ENCODE results near the gene CREB5.
"Not testable (repeated sequence)": the region's sequence is repeated elsewhere in the genome, so short reads cannot be mapped to it uniquely, and the experiment has no call there.

CREB5 gene

GRCh38 chr7:28759475-28759971 lies 347.2 kb downstream of the CREB5 start:
- no peak for DNase-seq

- DNase-seq: no peak
Observed at GRCh38 chr7:28761505-28761904, 349.2 kb downstream of the CREB5 start.

DNA sequence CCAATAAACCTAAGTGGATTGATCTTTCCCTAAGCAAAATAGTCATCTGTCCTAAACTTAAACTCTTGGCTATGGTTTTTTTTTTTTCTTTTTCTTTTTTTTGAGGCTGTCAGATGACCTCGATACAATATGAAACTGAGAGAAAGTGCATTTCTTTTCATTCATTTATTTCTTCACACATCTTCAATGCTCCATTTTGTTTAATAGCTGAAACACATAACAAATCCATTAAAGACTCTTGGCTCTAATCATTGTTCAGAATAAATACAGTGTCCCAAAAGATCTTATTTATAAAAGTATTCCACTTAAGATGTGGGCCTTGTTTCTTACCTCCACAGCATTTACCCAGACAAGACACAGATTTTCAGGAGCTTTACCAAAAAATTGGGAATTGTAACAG lies 350.3 kb downstream of the CREB5 start:
- DNase-seq: no peak

DNA sequence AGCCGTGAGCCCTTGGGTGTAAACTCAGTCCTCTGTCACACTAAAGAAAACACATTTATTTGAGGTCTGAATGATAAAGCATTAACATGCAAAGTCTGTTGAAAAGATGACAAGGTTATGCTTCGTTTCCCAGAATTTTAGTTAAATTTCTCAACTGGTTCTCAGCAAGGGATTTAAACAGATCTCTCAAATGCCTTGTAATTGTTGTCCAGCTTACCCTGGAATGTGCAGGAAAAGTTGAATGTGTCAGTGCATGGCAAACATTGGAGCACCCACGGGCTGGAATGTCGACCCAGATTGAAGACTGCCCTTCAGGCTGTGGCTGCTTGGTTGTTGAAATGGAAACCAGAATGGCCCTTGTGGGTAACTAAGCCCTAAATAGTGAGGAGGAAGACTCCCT lies 354.0 kb downstream of the CREB5 start:
- no peak for DNase-seq

GRCh38 chr7:28767356-28767755 lies 355.0 kb downstream of the CREB5 start:
- DNase-seq: no peak

- DNase-seq: no peak
Observed at GRCh38 chr7:28768577-28769147, 356.3 kb downstream of the CREB5 start.

GRCh38 chr7:28771906-28772622 lies 359.7 kb downstream of the CREB5 start:
- DNase-seq: no peak

DNA sequence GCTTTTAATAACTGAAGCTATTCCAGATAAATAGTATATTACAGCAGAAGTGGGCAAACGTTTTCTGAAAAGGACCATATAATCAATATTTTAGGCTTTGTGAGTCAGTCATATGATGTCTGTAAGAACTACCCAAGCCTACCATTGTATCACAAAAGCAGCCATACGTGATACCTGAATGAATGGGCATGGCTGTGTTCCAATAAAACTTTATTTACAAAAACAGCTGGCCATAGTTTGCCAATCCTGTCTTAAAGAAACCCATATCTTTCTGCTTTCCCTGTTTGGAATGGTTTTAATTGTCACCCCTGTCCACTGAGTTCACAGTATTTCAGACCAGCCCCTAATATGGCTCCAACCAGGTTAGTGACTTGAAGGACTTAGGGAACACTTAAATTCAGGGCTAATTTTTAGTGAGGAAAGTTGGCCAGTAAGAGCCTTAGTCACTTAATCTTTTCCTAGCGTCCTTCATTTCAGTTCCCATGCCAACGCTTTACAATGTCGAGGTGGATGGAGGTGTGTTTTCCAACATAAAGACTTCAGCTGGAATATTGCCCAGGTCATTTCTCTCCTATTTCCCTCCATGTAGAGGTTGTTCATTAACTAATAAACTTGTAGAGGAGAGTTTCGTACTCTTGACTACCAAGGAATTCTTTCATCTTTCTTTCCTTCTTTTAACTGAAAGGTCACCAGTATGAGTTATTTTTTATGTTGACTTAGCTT lies 361.3 kb downstream of the CREB5 start:
- no peak for DNase-seq

GRCh38 chr7:28774261-28774988 lies 362.1 kb downstream of the CREB5 start:
- no peak for DNase-seq

DNA sequence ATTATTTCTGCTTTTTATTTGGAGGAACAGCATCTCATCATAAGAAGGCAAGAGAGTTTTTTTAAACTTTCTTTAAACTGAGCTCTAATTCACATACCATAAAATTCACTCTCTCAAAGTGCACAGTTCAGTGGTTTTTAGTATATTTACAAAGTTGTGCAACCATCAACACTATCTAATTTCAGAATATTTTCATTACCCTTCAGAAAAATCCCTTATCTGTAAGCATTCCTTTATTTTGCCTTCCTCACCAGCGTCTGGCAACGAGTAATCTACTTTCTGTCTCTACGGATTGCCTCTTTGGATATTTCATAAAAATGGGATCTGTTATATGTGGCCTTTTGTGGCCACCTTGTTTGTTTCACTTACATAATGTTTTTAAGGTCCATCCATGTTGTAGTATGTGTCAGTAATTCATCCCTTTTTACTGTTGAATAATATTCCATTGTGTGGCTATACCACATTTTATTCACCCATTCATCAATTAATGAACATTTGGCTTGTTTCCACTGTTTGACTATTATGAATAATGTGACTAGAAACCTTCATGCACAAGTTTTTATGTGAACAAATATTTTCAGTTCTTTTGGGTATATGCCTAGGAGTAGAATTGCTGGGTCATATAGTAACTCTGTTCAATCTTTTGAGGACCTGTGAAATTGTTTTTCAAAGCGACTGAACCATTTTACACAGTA lies 364.3 kb downstream of the CREB5 start:
- no peak for DNase-seq

- no peak for DNase-seq
Observed at GRCh38 chr7:28778786-28779185, 366.5 kb downstream of the CREB5 start.

DNA sequence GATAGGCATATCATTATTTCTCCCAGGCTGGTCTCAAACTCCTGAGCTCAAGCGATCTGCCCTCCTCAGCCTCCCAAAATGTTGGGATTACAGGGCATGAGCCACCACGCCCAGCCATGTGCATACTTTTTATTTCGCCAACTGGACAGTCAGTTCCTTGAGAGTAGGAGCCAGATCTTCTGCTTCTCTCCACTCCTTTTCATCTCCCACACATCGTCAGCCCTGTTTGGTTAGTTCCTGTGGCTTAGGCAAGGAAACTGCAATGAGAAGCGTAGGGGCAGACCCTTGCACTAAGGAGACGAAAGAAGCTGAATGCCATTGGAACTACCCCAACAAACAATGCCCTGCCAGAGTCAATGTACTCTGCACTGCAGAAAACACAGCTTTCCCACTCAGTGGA lies 367.6 kb downstream of the CREB5 start:
- no peak for DNase-seq

DNA sequence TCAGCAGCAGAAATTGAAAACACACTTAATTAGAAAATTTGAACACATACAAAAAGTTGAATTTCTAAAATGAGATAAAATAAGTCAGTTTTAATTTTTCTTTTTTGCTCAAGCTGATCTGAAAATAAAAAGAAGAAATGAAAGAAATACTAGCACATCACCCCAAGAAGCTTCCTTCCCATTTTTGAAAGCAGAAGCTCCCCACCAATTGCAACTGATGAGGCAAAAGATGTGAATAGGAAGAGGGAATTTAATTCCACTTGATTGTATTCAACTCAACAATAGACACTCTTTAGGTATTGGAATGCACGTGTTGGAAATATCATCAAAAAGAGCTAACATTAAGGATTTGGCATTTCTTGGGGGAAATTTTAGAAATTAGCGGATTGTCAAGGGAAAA lies 370.0 kb downstream of the CREB5 start:
- no peak for DNase-seq

DNA sequence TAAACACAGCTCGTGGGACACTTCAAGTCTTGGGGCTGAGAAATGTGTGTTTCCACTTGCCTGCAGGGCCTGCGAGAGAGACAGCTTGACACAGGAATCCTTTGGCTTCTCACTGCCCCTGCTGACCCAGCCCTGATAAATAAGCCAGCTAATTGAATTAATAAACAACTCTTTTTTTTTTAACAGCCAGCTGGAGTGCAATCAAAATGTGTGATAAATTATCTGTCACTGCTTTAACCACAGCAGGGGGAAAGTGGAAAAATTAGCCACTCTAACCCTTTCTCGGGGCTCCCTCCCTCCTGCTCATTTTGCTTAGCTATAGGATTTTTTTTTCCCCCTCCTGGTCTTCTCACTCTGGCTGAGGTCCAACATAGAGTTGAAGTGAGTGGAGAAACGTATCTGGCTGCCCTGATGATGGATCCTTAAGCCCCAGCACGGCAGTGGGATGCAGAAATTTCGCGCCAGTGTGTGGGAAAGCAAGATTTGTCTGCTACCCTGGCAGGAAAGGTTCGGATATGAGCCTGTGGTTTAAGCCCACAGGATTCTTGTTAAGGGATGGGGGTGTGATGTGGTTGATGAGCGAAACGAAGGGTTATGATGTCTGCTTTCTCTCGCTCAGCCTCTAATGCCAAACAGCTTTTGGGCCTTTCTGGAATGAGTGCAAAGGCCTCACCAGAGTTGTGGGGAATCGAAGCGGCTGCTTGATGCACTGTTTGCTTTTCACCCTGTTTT lies 372.0 kb downstream of the CREB5 start:
- no peak for DNase-seq

GRCh38 chr7:28785041-28785995 lies 373.0 kb downstream of the CREB5 start:
- DNase-seq: no peak

DNA sequence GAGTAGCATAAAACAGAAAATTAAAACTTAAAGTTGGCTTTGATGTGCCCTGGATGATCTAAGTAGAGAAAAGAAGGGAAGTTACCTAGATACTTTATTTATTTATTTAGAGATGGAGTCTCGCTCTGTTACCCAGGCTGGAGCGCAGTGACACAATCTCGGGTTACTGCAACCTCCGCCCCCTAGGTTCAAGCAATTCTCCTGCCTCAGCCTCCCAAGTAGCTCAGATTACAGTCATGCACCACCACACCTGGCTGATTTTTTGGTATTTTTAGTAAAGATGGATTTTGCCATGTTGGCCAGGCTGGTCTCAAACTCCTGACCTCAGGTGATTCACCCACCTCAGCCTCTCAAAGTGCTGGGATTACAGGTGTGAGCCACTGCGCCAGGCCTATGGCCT lies 373.8 kb downstream of the CREB5 start:
- not testable (repeated sequence) for DNase-seq

- no peak for DNase-seq
Observed at GRCh38 chr7:28787106-28787505, 374.8 kb downstream of the CREB5 start.

DNA sequence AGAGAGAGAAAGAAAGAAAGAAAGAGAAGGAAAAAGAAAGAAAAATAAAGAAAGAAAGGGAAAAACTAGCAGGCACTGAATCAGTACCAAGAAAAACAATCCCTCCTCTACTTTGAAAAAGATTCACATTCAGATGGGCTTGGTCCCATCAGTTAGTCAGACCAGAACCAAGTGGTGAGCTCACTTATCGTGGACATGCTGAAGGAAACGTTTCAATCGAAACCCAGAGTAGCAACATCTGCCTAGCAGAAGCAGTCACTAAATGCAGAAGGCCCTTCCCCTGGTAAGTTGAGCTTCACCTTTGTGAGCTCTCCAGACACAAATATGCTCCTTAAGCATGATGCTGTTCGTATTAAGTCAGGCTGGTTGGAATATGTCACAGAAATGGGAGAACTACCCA lies 378.1 kb downstream of the CREB5 start:
- DNase-seq: no peak

DNA sequence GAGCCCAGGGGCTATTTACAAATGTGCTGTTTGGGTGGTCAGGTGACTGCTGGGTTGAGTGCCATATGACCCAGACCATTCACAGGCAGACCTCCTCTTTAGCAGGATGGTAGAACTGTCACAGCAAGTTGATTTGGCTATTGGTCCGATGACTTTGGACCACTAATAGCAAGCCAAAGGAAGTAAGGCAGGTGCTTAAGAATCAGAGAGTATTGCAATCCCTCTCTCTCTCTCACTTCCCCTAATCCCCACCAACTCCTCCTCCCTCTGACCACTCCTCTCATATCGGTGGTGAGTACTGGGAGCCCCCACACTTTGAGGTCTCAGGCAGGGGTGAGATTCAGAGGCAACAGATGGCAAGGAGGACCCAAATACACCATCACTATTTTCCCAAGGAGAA lies 380.5 kb downstream of the CREB5 start:
- no peak for DNase-seq

DNA sequence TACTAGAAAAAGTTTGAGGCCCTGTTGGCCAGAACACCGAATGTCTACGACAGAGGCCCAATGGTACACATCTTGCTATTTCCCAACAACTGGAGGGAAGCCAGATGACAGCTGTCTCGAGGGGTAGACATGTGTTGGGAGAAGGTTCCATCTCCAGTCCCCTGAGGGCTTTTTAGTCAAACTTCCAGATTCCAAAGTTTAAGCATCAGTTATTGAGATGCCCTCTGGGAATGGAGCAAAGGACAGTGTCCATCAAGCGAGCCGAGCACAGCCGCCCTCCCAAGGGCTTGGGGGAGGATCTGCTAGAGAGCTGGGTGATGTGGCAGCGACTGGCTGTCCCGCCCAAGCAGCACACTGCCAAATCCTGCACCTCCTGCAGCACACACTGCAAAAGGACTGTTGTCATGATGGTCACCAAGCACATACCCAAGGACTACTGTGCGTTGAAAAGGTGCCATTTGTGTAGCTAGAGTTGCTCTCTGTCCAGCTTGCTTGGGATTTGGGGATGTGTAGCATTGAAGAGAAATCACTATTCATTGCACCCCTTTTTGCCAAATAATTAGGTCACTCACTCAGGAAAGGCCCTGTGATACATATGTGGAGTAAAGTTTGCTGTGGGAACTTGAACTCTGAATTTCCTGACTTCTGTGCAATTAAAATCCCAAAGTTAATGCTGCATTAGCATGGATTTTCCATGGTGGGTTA lies 381.2 kb downstream of the CREB5 start:
- DNase-seq: no peak

Measured in CD4-positive, alpha-beta T cell treated with Interleukin-15 for 1 hour (primary cell).